ENCODE data around the gene NRP2.

The NRP2 gene

GRCh38 chr2:205781244-205781931, 99.1 kb downstream of the NRP2 start:
- no peak overlapping the region for H3K4me3 ChIP-seq (ENCODE audit: low read depth, low read length)
- DNase-seq (ENCODE audit: low read depth, low spot score): no peak
- TF ChIP-seq, protein P1, sequence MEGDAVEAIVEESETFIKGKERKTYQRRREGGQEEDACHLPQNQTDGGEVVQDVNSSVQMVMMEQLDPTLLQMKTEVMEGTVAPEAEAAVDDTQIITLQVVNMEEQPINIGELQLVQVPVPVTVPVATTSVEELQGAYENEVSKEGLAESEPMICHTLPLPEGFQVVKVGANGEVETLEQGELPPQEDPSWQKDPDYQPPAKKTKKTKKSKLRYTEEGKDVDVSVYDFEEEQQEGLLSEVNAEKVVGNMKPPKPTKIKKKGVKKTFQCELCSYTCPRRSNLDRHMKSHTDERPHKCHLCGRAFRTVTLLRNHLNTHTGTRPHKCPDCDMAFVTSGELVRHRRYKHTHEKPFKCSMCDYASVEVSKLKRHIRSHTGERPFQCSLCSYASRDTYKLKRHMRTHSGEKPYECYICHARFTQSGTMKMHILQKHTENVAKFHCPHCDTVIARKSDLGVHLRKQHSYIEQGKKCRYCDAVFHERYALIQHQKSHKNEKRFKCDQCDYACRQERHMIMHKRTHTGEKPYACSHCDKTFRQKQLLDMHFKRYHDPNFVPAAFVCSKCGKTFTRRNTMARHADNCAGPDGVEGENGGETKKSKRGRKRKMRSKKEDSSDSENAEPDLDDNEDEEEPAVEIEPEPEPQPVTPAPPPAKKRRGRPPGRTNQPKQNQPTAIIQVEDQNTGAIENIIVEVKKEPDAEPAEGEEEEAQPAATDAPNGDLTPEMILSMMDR (IDR thresholded peaks at IDR 0.05; ENCODE audit: insufficient read depth, low read length, missing control alignments): no peak
- POLR2A ChIA-PET: no interaction called here
- CTCF ChIA-PET: interaction anchor here (1.3 to 1.8 kb wide), 3 partner anchors 103 to 145 kb away, joined by 5 read pairs; no protein-coding TSS in a partner anchor

- ChIA-PET POLR2A (no interaction called here), CTCF (no interaction called here)
- DNase-seq (ENCODE audit: low read depth, low spot score): no peak
- H3K4me3 ChIP-seq (ENCODE audit: low read depth, low read length): no peak overlapping the region
- TF ChIP-seq, protein P1 (IDR thresholded peaks at IDR 0.05; ENCODE audit: insufficient read depth, low read length, missing control alignments): no peak
Observed at GRCh38 chr2:205782941-205783340, 100.6 kb downstream of the NRP2 start.

DNA sequence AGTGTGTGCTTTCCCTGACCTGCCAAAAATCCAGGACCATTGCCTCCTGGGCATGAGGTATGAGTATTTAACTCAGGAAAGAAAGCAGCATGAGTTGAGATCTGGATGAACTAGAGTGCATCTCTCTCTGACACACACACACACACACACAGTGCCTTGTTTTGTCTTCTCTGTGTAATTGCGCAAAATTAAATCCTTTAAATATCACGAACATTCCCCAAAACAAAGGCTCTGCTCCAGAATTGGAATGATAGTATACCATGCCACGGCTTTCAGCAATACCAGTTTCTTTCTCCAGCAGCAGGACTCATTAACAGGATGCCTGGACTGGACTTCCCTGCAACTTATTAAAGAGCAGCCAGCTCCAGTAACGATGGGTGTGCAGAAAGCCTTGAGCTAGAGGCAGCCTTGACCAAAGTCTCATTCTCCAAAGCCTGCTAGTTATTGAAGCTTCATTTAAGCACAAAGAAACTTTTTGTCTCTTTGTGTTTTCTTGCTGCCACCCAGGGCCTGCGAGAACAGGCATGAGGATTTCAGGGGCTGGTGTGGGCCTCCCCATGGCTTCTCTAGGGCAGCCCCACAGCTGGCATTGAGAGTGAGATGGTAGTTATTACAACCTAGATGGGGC, 101.7 kb downstream of the NRP2 start:
- no peak overlapping the region for H3K4me3 ChIP-seq (ENCODE audit: low read depth, low read length)
- ChIA-PET CTCF (interaction anchor here (1.4 kb wide), 1 partner anchor 9 kb away, joined by 8 read pairs; no protein-coding TSS in a partner anchor), POLR2A (no interaction called here)
- TF ChIP-seq, protein P1 (IDR thresholded peaks at IDR 0.05; ENCODE audit: insufficient read depth, low read length, missing control alignments): no peak
- DNase-seq (ENCODE audit: low read depth, low spot score): no peak

- no peak for DNase-seq (ENCODE audit: low read depth, low spot score)
- H3K4me3 ChIP-seq (ENCODE audit: low read depth, low read length): no peak overlapping the region
- ChIA-PET CTCF (interaction anchor here (1.0 to 1.6 kb wide), 2 partner anchors 9 to 141 kb away, joined by 3 read pairs; no protein-coding TSS in a partner anchor), POLR2A (no interaction called here)
- TF ChIP-seq, protein P1 (IDR thresholded peaks at IDR 0.05; ENCODE audit: insufficient read depth, low read length, missing control alignments): no peak
Observed at GRCh38 chr2:205785507-205786260, 103.4 kb downstream of the NRP2 start.

DNA sequence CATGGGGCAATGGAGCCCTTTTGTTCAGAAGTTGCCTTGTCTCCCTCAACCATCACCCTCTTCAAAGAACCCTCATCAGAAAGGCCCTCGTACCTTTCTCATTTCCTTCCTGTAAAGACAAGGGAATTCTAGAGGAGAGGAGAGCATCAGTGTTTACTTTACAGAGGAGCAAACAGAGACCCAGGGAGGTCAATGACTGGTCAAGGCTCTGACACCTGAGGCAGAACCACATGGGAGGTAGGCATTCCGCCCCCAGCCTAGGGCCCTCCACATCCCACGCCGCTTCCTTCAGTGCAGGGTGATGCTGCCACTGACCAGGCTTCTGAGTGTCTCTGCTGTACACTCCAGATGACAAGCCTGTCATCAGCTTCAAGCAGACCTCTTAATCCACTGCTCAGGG, 104.7 kb downstream of the NRP2 start:
- DNase-seq (ENCODE audit: low read depth, low spot score): no peak
- no peak overlapping the region for H3K4me3 ChIP-seq (ENCODE audit: low read depth, low read length)
- POLR2A ChIA-PET: no interaction called here
- CTCF ChIA-PET: no interaction called here
- TF ChIP-seq, protein P1 (IDR thresholded peaks at IDR 0.05; ENCODE audit: insufficient read depth, low read length, missing control alignments): no peak

- no peak for DNase-seq (ENCODE audit: low read depth, low spot score)
- CTCF ChIA-PET: no interaction called here
- no peak overlapping the region for H3K4me3 ChIP-seq (ENCODE audit: low read depth, low read length)
- TF ChIP-seq, protein P1 (IDR thresholded peaks at IDR 0.05; ENCODE audit: insufficient read depth, low read length, missing control alignments): no peak
- POLR2A ChIA-PET: no interaction called here
Observed at GRCh38 chr2:205787761-205788160, 105.5 kb downstream of the NRP2 start.
